ENCODE measurements around the gene ERGIC3. TPM values are rescaled to one million over a fixed set of nuclear protein-coding genes. Genes with fewer than 3 reads are reported as not detected.
A peak's percentile ranks its signal among the peaks of the same experiment; 100 is the strongest.

ERGIC3 gene
- total and polyA plus RNA-seq, 2 donors (not counting 1 experiment from before 2014, with no cell fraction given) = 191 to 254 TPM

DNA sequence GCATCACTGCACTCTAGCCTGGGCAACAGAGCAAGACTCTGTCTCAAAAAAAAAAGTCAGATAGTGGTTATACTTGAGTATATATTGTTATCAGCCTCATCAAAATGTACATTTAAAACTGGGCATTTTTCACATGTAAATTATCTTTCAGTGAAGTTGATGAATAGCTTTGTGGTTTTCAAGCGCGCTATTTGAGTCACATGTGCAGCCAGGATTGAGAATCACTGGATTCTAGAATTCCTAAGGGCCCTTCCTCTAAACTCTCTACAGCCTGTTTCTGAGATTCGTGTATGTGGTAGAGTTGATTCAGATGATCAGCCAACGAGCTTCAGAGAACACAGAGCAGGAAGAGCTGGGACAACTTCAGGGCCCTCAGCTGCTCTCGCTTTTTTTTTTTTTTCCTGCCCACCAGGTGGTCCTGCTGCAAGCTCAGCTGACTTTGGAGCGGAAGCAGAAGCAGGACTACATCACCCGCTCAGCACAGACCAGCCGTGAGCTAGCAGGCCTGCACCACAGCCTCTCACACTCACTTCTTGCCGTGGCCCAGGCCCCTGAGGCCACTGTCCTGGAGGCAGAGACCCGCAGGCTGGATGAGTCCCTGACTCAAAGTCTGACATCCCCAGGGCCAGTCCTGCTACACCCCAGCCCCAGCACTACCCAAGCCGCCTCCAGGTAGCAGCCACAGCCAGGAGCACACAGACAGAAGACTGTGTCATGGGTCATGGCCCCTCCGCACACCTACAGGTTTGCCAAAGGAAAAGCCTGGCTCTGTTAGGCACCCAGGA, 30.7 kb upstream of the ERGIC3 start:
- peaks cover 38% of the 10 kb centered on the region for H3K79me2 ChIP-seq (ENCODE audit: control insufficient read depth, insufficient read depth, low read length)
- H3K4me2 ChIP-seq (replicated peaks; ENCODE audit: low read depth, low read length, poor library complexity, severe bottlenecking) = no peak overlapping the region
- H3K4me3 Mint-ChIP-seq = no peak overlapping the region
- H3K9ac ChIP-seq (ENCODE audit: low read length) = no peak overlapping the region
- H3K27me3 ChIP-seq (replicated peaks in 1 of 4; ENCODE audit: control extremely low read depth in 1 of 4, control insufficient read depth in 3 of 4, insufficient read depth in 4 of 4, low read length in 3 of 4) = no peaks in the 10 kb centered on the region
- H4K20me1 ChIP-seq (ENCODE audit: control insufficient read depth, insufficient read depth, low read length, poor library complexity, severe bottlenecking) = peaks cover 15% of the 10 kb centered on the region
- intact Hi-C loops (cut with micrococcal nuclease) = no loop called here
- POLR2A ChIA-PET = no interaction called here
- H3K4me1 ChIP-seq (ENCODE audit: control insufficient read depth in 2 of 2, insufficient read depth in 2 of 2, low read length in 2 of 2) = peaks cover 37 to 39% of the 10 kb centered on the region in 2 donors
- H3K9me3 ChIP-seq (ENCODE audit: control extremely low read depth in 1 of 3, control insufficient read depth in 2 of 3, insufficient read depth in 1 of 3, low read length in 2 of 3) = no peaks in the 10 kb centered on the region
- H3K27ac Mint-ChIP-seq = no peak overlapping the region
- ATAC-seq (ENCODE audit: low read depth) (no peak), DNase-seq (no peak)
- TF ChIP-seq EZH2 (IDR thresholded peaks at IDR 0.05; ENCODE audit: borderline replicate concordance, insufficient read depth, low read depth, low read length, poor library complexity, severe bottlenecking) = no peak
- TF ChIP-seq, protein P1, sequence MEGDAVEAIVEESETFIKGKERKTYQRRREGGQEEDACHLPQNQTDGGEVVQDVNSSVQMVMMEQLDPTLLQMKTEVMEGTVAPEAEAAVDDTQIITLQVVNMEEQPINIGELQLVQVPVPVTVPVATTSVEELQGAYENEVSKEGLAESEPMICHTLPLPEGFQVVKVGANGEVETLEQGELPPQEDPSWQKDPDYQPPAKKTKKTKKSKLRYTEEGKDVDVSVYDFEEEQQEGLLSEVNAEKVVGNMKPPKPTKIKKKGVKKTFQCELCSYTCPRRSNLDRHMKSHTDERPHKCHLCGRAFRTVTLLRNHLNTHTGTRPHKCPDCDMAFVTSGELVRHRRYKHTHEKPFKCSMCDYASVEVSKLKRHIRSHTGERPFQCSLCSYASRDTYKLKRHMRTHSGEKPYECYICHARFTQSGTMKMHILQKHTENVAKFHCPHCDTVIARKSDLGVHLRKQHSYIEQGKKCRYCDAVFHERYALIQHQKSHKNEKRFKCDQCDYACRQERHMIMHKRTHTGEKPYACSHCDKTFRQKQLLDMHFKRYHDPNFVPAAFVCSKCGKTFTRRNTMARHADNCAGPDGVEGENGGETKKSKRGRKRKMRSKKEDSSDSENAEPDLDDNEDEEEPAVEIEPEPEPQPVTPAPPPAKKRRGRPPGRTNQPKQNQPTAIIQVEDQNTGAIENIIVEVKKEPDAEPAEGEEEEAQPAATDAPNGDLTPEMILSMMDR (IDR thresholded peaks at IDR 0.05) = no peak
- 96% methylated on average over 7 of the region's 12 CpGs for WGBS (ENCODE audit: insufficient coverage)
- peaks cover 35% of the 10 kb centered on the region for H3K4me1 Mint-ChIP-seq
- H3K36me3 ChIP-seq (replicated peaks in 1 of 2; ENCODE audit: control extremely low read depth in 1 of 2, control insufficient read depth in 1 of 2, extremely low read depth in 1 of 2, insufficient read depth in 2 of 2, low read length in 1 of 2) = peaks cover 5 to 85% of the 10 kb centered on the region in 2 experiments
- CTCF ChIA-PET = interaction anchor here (0.7 to 2.3 kb wide), 3 partner anchors 9 to 148 kb away, joined by 5 to 6 read pairs (median 5); no protein-coding TSS in a partner anchor
- no peaks in the 10 kb centered on the region for H3K27me3 Mint-ChIP-seq
- no peak overlapping the region for H3K4me3 ChIP-seq (ENCODE audit: control extremely low read depth in 1 of 5, extremely low read depth in 1 of 5, insufficient read depth in 1 of 5, low read depth in 2 of 5, low read length in 4 of 5)
- no peak overlapping the region for H3K27ac ChIP-seq (ENCODE audit: low read length in 2 of 2)
- no peak overlapping the region for H2AFZ ChIP-seq (ENCODE audit: insufficient read depth, low read depth, low read length, poor library complexity, severe bottlenecking)
- H3K9me3 Mint-ChIP-seq (ENCODE audit: insufficient read depth) = no peaks in the 10 kb centered on the region

DNA sequence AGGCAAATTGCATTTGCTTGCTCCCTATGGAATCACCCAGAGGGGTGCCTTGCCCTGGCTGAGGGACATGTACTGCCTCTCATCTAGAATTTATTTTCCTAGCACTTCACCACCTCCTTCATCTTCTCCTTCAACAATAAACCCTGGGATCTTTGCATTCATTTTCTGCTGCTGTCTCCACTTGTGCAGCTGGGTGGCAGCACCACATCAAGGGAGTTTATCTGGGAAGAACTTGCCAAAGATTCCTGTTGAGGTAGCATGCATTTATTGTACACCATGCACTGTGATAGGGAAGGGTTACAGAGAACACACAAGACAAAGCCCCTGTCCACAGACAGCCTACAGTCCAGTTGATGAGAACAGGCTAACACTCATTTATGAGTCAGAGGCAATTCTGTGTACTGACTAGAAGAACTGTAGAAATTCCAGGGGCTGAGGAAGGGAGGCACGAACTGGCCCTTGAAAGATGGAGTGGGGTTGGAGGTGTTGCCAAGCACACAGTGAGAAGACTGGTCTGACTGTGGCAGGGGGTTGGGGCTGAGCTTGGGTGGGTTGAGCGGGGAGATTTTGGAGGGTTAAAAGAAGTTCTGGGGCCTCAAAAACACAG, 30.0 kb upstream of the ERGIC3 start:
- CTCF ChIA-PET = interaction anchor here (1.5 to 2.3 kb wide), 2 partner anchors 15 to 30 kb away, joined by 6 read pairs; partner anchors contain the start of gene ERGIC3
- no peaks in the 10 kb centered on the region for H3K9me3 Mint-ChIP-seq (ENCODE audit: insufficient read depth)

More for the DNA sequence above, 30.0 kb upstream of the ERGIC3 start:
- Histone ChIP-seq H3K9ac (ENCODE audit: low read length) (no peak overlapping the region), H3K4me2 (replicated peaks; ENCODE audit: low read depth, low read length, poor library complexity, severe bottlenecking) (no peak overlapping the region), H4K20me1 (ENCODE audit: control insufficient read depth, insufficient read depth, low read length, poor library complexity, severe bottlenecking) (peaks cover 7% of the 10 kb centered on the region), H3K79me2 (ENCODE audit: control insufficient read depth, insufficient read depth, low read length) (peaks cover 32% of the 10 kb centered on the region), H2AFZ (ENCODE audit: insufficient read depth, low read depth, low read length, poor library complexity, severe bottlenecking) (no peak overlapping the region), H3K27me3 (replicated peaks in 1 of 4; ENCODE audit: control extremely low read depth in 1 of 4, control insufficient read depth in 3 of 4, insufficient read depth in 4 of 4, low read length in 3 of 4) (no peaks in the 10 kb centered on the region), H3K4me1 (ENCODE audit: control insufficient read depth in 2 of 2, insufficient read depth in 2 of 2, low read length in 2 of 2) (peaks cover 30 to 31% of the 10 kb centered on the region in 2 donors), H3K36me3 (replicated peaks in 1 of 2; ENCODE audit: control extremely low read depth in 1 of 2, control insufficient read depth in 1 of 2, extremely low read depth in 1 of 2, insufficient read depth in 2 of 2, low read length in 1 of 2) (peaks cover 5 to 81% of the 10 kb centered on the region in 2 experiments), H3K4me3 (ENCODE audit: control extremely low read depth in 1 of 5, extremely low read depth in 1 of 5, insufficient read depth in 1 of 5, low read depth in 2 of 5, low read length in 4 of 5) (no peak overlapping the region), H3K27ac (ENCODE audit: low read length in 2 of 2) (no peak overlapping the region), H3K9me3 (ENCODE audit: control extremely low read depth in 1 of 3, control insufficient read depth in 2 of 3, insufficient read depth in 1 of 3, low read length in 2 of 3) (no peaks in the 10 kb centered on the region)
- POLR2A ChIA-PET = no interaction called here
- Mint-ChIP-seq H3K4me1 (peaks cover 27% of the 10 kb centered on the region), H3K4me3 (no peak overlapping the region), H3K27ac (peak overlapping the region; percentile 2), H3K27me3 (no peaks in the 10 kb centered on the region)
- intact Hi-C loops (cut with micrococcal nuclease) = no loop called here
- TF ChIP-seq EZH2 (IDR thresholded peaks at IDR 0.05; ENCODE audit: borderline replicate concordance, insufficient read depth, low read depth, low read length, poor library complexity, severe bottlenecking) = no peak
- TF ChIP-seq, protein P1 (IDR thresholded peaks at IDR 0.05) = no peak
- WGBS (ENCODE audit: insufficient coverage) = 100% methylated on average over 2 of the region's 2 CpGs
- no peak for DNase-seq
- no peak for ATAC-seq (ENCODE audit: low read depth)
